ENCODE results near the gene EPS15.
"Not testable (repeated sequence)": the region's sequence is repeated elsewhere in the genome, so short reads cannot be mapped to it uniquely, and the experiment has no call there.

The EPS15 gene

DNA sequence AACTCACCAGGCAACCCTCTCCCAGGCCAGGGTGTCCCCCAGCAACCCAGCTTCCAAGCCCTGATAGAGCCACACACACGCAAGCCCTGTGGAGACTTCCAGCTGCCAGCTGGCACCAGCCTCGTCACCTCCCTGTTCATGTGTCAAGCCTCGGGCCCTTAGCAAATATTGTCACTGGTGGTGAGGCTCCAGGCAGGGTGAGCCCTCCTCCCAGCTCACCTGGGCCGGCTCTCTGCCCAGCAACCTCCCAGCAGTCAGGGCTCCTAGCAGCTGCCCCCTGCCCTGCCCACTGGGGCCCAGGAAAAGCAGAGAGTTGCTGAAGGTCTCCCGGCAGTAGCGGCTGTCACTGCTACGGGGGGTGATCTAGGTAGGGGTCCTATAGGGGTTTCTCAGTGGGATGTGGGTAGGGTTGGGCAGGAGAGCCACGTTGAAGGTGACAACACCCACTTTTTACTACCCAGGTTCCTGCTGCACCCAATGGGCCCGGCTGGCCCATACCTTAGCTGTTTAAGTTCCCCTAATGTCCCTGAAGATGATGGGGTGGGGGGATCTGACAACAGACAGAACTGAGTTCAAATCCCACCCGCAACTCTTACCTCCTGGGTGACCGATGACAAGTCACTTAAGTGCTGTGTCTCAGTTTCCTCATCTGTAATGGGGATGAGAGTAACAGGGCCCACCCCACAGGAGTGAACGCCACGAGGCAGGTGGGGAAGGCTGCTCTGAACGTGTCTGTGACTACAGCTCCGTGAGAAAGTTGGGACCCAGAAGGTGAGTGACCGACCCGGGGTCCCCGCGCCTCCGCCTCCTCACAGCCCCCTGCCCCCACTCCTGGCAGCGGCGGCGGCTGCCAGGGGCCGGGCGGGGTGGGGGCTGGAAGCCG is 189.4 kb downstream of the EPS15 start:
- DNase-seq, result no peak

DNA sequence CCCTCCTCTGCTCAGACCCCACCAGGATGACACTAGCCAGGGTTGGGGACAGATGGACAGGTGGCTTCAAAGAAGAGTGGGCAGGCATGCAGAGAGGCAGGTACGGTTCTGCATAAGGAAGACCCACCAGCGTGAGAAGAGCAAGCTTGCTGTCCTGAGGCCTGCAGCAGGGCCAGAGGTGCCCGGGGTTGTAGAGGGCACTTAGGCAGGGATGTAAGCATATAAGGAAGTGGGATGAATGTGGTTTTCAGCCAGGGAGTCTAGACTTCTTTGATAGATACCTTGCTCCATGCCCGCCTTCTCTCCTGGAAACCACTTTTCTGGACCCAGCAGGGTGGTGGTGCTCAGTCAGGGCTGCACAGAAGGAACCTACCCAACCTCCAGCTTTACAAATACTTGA is 190.1 kb downstream of the EPS15 start:
- DNase-seq, result no peak

DNA sequence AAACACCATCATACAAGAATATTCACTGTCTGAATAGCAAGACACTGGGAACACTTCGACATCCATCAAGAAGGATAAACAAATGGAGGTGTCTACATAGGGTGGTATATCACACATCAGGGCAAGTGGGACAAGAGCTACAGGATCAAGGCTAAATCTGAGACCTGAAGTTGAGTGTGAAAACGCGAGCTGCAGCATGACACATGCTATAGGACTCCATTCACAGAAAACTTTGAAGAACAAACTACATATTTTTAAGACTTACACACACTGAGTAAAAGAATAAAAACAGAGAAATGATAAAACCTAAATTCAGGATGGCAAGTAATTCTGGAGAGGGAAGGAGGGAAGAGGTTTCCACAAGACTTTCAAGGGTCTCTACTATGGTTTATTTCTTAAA is 190.8 kb downstream of the EPS15 start:
- no peak for DNase-seq

DNA sequence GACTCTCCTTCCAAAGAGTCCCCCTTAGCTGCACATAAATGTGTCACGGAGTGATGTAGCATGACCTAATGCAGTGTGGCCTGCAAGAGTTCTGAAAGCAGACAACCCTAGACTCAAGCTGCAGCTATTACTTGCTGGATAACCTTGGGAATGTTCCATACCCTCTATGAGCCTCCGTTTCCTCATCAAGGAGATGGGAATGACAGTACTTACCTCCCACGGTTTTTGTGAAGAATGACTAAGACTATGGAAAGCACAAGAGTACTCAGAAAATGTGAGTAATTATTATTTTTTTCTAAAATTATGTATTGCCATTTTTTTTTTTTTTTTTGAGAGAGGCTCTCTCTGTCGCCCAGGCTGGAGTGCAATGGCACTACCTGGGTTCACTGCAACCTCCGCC is 191.7 kb downstream of the EPS15 start:
- no peak for DNase-seq

DNA sequence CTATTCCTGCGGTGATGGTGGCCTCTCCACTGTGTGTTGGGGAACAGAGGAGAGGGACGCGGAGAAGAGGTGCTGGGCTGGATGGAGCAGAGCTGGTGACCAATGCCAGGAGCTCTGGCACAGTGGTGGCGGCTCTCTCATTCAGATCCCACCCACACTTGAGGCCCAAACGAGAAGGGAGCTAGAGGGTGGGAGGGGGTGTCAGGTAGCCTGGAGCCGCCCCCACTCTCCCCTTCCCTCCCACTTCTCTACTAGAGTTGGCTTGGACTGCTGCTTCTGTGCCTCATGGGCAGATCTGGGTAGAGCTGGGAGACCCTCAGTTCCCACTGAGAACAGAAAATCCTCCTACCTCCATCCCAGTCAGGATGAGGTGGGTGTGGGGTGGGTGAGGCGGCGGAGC is 192.2 kb downstream of the EPS15 start:
- DNase-seq, result no peak

DNA sequence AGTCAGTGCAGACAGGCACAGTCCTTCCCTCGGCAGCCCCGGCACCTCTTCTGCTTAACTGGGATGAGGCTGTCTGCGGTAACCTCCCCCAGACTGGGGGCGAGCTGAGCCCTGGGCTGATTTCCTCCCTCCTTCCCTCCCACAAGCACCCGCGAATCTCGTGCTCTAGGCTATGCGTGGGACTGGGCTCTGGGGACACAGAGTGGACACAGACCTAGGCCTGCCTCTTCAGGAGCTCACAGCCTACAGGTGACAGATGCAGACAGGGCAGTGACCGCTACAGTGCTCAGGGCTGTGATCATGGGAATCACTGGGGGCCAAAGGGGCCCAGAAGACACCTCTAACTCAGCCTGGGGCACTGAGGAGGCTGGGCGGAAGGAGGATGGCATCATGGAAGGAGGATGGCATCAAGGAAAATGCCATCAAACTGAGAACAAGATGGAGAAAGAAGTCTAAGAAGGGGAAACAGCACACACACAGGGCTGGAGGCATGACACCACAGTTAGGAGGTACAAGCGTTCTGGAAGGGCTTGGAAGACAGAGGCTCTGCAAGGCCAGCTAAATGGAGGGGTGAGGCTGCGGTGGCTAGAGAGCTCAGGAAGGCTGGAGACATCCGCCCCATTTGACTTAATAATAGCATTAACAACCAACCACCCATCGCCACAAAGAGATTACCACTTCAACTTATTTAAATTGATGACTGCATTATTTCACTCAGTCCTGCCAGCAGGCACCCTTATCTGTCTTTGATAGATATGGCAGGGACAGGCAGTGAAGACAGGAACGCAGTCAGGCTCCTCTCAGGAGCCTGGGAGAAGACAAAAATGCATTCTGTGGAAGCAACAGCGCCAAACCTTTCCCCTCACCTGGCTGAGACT is 192.9 kb downstream of the EPS15 start:
- no peak for DNase-seq

- no peak for DNase-seq
These were observed 193.7 kb downstream of the EPS15 start for GRCh38 chr1:51325391-51325790.

DNA sequence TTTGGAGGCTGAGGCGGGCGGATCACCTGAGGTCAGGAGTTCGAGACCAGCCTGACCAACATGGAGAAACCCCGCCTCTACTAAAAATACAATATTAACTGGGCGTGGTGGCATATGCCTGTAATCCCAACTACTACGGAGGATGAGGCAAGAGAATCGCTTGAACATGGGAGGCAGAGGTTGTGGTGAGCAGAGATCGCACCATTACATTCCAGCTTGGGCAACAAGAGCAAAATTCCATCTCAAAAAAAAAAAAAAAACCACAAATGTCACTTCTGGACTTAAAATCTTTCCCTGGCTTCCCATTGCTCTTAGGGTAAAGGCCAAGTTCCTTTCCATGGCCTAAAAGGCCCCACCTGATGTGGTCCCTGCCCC is 194.1 kb downstream of the EPS15 start:
- not testable (repeated sequence) for DNase-seq

DNA sequence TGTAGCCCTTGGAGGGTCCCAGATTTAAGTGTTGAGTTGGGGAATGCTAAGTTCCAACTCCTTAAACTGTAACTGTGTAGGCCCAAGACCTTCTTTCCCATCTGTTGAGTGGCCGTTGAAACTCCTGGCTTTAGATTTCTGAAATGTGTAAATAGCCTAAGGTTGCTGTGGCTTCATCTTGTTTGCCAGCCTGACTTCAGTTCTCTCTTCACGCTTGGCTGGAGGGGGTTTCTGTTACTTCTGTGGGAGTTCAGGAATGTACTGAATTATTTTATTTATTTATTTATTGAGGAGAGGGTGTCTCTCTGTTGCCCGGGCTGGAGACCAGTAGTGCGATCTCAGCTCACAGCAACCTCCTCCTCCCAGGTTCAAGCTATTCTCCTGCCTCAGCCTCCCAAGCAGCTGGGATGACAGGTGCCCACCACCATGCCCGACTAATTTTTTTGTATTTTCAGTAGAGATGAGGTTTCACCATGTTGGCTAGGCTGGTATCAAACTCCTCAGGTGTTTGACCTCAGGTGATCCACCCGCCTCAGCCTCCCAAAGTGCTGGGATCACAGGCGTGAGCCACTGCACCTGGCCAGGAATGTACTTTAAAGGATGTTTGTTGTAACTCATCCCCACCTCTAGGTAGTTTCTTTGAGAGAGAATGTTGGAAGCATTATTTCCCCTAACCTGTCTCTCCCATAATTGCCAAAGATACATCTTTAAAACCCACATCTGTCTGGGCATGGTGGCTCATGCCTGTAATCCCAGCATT is 194.6 kb downstream of the EPS15 start:
- no peak for DNase-seq

DNA sequence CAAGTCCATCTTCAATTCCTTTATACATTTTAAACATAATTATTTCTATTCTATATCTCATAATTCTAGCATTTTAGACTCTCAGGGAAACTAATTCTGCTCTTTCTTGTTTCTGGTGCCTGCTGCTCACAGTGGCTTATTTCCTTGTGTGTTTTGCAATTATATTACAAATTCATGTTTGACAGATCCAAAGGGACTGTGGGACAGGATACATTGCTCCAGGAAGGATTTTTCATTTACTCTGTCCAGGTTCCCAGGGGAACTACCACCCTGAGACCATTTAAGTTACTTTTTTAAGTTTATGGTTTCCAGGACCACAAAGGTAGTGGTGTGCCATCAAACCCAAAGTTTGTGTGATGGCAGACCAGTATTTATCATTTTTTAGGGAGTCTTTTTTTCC is 195.3 kb downstream of the EPS15 start:
- DNase-seq, result no peak

GRCh38 chr1:51322417-51323101 is 196.5 kb downstream of the EPS15 start:
- no peak for DNase-seq

DNA sequence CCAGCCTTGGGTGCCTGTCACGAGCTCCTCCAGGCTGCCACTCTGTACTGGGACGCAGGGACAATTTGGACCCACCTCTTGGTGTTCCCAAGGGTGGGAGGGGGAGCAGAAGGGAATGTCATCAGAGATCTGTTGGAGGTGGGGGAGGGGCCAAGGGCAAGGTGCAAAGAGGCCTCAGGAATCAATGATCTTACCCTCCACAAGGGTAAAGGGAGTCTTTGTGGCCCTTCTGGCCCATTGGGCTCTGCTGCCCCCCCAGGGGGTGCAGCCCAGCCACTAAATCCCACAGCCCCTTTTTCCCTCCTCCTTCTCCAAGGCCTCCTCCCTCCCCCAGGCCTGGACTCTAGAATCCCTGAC is 197.2 kb downstream of the EPS15 start:
- DNase-seq, result no peak

DNA sequence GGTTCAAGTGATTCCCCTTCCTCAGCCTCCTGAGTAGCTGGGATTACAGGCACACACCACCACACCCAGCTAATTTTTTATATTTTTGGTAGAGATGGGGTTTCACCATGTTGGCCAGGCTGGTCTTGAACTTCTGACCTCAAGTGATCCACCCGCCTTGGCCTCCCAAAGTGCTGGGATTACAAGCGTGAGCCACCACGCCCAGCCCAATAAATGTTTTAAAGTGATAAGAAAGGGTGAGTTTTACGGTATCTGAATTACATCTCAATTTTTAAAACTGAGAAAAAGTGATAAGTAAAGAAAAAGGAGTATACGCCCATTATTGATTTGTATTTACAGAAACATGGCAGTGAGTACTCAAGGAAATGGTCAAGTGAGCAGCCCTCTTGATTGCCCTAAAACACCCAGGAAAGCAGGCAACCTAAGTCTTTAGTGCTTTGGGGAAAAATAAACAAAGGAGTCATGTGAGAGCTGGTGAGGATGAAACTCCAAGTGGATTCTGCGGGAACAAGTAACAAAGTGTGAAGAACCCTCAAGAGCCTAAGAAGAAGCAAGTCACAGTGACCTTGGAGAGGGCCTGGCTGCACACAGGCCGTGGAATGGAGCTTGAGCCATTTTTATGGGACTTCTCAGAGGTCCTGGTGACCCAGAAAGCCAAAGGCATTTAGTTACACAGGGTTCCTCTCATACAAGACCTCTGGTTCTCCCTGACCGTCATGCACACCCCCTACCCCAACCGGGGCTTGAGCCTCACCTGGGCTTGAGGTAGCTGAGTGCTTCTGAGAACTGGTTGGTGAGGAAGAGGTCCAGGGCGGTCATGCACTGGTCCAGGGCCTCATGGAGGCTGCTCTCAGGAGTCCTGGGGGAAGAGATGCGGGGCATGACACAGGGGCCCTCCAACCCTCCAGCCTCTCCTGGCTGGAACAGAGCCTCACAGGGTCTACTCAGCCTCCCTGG is 197.8 kb downstream of the EPS15 start:
- no peak for DNase-seq

DNA sequence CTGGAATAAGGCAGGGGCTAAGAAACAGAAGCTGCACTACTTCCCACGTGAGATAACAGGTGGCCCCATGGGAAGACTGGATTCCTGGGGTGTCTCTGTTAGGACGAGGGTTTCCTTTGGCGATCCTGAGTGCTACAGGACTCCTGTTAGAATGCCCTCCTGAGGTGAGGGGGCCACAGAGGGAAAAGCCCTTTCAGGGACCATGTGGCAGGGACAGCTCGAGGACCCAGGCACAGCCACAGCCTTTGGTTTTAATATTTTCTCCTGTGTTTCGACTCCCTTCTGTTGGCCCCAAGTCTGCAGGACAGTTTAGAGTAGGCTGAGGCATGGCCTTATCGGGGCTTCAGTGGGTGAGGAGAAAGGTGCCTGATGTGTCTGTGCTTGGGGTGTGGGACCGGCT is 201.3 kb downstream of the EPS15 start:
- DNase-seq, result no peak

DNA sequence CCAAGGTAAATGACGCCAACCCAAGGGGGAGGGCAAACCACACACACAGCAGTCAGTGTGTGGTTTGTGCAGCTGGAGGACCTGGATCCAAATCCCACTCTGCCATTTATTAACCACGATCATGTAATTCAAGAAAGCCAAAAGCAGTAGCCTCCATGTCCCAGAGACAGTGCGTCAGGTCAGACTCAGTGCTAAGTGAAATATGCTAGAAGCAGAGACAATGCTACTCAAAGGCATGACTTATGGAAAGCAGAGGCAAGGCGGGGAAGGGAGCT is 202.3 kb downstream of the EPS15 start:
- no peak for DNase-seq

- no peak for DNase-seq
These were observed 202.8 kb downstream of the EPS15 start for GRCh38 chr1:51316113-51316845.

DNA sequence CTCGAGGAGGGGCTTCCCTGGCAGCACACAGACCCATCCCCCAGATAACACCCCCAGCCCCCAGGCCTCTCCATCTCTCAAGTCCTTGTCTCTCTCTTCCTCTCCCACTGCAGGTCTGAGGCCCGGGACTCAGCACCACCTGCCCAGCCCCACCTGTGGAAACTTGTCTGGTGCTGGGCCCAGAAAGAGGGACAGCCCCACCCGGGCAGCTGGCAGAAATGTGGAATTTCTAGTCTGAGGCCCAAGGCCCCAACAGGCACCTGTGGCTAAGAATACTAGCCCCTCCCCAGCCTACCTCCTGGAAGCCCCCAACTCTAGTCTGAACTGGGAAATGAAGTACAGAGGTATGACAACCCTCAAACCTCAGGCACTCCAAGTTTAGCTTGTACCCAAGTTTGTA is 204.1 kb downstream of the EPS15 start:
- no peak for DNase-seq

- DNase-seq, result no peak
These were observed 204.9 kb downstream of the EPS15 start for GRCh38 chr1:51313961-51314777.

DNA sequence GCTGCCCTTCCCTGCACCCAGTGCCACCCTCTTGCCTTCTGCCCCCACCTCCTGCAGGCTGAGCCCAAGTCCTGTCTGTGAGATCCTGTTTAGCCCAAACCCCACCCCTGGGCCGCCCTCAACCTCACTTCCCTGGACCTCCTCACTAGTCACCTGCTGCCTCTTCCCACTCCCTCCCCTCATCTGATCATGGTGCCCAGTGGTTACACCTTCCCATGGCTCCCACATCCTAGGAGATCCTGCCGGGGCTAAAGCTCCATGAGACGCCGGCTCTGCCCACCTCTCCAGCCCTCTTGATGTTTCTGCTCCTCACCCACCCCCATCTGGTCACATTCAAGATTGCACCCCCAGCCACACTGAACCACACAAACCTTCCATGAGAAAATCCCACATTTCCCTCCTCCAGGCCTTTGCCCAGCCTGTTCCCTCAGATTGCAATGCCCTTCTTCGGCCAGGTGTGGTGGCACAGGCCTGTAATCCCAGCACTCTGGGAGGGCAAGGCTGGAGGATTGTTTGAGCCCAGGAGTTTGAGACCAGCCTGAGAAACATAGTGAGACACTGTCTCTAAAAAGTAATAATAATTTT is 205.7 kb downstream of the EPS15 start:
- no peak for DNase-seq

DNA sequence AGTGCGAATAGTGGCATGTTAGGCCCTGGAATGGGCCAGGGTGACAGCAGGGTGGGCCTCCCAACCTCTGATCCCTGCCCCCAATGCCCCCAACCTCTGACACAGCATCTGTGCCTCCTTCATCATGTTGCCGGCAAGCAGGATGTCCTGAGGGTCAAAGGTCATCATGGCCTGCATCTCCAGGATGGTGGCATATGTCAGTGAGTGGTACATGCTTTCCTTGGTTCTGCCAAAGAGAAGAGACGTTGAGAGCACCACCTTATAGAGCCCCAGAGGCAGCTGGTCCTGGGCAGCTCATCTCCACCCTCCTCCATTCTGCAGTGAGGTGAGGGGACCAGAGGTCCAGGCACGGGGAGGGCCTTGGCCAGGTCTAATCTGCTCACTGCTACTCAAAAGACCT is 206.3 kb downstream of the EPS15 start:
- DNase-seq, result no peak

All from CD4-positive, alpha-beta T cell treated with Interleukin-17A for 1 hour (primary cell).